Activated gamma-delta T cell treated with Interleukin-2 at 50 U/mL for 16 hours (primary cell): ENCODE measurements around the gene DMD.

Experiments used
- DNase-seq: peaks from one replicate; pipeline ENCODE4 v3.0.0-alpha.2; 2020

The DMD gene

DNA sequence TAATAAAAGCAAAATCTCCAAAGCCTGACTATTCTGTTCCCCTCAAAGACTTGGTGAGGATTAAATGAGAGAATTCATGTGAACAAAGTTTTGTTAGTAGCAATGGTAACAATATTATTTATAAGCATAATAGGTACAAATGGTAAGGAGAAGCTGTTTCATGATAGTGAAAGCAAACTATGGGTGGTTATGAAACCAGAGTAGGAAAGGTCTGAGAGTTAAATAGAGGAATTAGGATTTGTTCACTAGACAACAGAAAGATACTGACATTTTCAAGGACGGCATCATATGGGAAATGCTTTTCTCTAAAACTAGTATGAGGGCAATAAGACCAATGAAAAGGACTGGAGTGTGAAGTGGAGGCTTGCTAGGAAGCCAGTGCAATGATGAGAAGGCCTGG, 2010.9 kb downstream of the DMD start:
- no peak for DNase-seq

- DNase-seq = no peak
Measured at GRCh38 chrX:31199840-31200114, 2011.6 kb downstream of the DMD start.

GRCh38 chrX:31199056-31199839, 2012.1 kb downstream of the DMD start:
- DNase-seq = no peak

DNA sequence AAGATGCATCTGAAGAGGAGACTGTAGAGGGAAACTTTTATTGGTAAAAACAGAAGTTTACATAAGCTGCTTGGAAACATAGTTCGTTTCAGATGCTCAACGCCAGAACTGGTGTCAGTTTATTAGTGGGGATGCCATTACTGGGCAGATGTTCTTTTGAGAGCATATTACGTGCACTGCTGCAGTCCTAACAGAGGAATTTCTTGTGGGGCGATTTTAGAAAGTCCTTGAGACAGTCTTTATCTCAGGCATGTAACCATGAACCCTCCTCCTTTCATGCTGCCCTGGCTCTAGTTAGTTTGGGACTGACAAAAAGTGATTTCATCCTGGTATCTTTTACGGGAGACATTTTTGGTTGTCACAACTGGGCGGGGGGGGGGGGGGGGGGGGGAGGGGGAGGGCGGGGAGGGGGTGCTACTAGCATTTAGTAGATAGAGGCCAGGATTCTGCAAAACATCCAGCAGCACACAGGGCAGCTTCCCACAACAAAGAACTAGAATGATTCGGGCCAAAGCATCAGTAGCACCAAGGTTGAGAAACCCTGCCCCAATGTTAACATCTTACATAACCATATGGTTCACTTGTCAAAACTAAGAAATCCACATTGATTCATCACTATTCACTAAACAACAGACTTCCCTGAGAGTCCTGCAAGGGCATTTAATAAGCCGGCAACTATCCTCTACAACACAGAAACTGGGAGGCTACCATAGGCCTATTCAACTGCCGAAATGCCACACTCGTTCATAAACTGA, 2021.0 kb downstream of the DMD start:
- DNase-seq = no peak

DNA sequence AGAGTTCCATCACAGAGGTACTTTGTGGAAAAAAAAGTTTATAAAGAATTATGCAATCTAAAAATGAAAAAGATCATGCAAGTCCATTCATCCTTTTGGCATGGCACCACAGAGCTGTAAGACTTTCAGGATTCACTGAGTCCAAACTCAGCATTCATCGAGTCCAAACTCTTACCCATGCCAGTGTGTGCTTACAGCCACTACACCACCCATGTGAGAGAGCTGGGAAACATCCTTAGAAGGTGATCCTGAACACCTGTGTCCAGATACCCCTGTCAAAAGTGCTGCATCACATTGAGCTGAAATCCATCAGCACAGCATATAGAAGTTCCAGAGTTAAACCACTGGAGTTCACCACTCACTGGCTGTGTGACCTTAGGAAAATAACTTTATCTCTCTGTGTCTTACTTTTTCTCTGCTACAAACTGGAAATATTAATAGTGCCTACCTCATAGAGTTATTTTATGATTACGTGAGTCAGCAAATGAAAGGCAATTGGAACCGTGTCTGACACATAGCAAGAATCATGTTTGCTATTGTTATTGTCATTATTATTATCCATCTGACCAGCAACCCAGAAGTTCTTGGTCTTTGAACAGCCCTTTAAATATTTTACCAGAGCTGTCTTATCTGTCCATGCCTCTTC, 2024.5 kb downstream of the DMD start:
- DNase-seq = no peak

- no peak for DNase-seq
Measured at GRCh38 chrX:31185884-31186283, 2025.5 kb downstream of the DMD start.

DNA sequence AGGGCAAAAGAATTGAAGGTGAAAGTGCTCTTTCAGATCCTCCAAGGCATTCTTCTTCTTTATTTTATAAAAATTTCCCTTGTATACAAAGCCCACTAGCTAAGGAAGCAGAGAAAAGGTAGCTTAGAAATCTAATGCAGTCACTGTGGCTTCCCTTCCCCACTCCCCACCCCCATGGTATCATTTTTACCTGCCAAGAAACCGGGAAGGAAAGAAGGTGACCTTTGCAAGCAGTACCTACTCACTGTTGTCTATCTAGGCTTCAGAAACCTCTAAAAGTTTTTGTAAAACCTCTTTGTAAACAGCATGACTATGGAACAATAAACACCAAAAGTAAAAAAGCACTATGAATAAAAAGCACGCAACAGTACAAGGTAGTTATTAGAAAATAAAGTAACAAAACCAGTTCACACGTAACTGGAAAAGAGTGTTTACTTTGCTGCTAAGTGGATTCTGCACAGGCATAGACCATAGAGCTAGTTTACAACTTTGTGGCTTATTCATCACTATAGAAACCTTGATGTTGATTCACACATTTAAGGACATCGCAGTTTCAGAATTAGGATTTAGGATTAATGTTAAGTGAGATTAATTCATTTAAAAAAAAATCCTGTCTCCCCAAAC, 2029.9 kb downstream of the DMD start:
- no peak for DNase-seq

DNA sequence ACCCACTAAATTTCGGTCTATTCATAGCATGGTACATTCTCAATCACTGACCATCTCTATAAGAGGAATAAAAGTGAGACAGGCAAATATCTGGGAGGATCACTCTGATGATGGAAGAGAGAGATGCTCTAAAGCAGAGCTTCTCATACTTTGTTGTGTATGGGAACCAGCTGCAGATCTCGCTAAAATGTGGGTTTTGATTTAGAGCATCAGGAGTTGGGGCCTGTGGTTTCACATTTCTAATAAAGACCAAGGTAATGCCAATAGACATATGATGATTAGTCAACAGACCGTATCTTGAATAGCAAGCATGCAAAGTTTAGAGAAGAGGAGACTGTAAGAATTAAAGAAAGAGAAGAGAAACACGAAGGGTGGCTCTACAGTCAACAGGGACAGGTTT, 2032.1 kb downstream of the DMD start:
- DNase-seq = no peak

DNA sequence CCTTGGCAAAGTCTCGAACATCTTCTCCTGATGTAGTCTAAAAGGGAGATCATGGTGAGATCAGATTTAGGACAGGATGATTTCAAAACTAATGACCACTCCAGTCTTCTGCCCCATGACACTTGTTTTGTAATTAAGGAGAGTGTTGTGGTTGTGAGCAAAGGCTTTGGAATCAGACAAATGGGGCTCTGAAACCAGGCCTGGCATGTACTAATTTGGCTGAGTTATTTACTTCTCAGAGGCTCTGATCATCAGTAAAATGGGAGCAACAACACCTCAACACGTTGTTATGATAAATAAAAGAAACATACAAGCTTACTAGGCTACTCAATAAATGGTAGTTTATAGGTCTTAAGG, 2032.6 kb downstream of the DMD start:
- no peak for DNase-seq

GRCh38 chrX:31178064-31178768, 2033.1 kb downstream of the DMD start:
- no peak for DNase-seq

DNA sequence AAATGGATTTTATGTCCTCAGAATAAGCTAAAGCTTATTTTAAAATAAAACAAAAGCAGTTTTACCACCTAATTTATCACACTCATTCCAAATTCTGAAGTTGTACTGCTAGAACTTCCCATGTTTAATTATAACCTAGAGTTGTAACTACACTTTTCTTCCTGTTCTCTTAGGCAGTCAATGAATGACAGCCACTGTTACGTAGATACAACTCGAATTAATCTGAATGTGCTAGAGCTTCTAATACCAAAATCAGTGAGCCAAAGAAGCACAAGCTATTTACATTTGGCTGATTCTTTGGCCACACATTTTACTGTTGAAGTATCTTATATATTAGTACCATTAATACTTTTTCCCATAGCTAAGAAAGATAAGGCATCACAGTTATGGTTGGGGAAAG, 2040.6 kb downstream of the DMD start:
- DNase-seq = no peak

DNA sequence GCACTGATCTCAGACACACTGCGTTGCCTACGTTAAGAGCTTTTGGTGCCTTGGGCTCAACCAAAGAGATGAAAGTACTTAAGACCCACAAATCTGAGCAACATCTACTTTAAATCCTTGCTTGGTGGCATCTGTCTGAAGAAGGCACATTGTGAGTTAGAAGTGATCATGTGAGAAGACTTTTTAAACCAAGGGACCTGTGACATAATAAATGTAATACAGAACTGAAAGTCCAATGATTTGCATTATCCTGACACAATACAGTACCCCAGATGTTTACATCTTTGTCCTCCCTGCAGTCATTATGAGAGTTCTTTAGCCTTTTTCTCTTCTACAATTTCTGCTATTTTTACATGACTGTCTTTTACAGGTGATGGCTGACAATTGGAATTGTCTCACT, 2042.8 kb downstream of the DMD start:
- no peak for DNase-seq

DNA sequence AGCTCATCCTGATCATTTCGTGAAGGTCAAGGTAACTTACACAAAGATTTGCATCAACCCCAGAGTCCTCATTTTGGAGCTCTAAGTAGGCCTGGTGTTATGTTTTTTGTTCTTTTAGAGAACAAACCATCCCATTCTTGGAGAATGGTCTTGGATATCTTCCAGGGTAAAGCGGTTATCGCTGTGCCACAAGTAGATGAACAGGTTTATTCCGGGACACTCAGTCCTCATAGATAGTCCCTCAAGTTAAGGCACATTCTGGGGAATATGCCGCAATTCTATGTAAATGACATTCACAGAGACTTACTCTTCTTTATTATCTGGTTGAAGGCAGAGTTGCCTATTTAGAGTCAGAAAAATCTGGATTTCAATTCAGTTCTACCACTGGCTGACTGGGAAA, 2044.5 kb downstream of the DMD start:
- no peak for DNase-seq

DNA sequence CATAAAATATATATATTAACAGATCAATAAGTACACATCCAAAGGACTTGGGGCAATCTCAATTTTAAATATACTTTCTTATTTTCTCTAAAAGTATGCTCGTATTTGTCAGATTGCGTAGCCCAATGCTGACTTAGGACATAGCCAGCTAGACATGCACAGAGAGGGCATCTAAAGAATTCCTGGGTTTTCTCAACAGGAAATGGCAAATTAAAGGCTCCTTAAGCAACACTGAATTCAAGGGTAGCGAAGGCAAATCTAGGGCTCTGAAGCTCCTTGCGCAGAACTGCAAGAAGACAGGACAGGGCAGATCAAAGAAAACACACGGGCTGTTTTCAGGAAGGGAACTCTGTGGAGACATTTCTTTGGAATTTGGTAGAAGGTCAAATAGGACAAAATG, 2044.9 kb downstream of the DMD start:
- no peak for DNase-seq

DNA sequence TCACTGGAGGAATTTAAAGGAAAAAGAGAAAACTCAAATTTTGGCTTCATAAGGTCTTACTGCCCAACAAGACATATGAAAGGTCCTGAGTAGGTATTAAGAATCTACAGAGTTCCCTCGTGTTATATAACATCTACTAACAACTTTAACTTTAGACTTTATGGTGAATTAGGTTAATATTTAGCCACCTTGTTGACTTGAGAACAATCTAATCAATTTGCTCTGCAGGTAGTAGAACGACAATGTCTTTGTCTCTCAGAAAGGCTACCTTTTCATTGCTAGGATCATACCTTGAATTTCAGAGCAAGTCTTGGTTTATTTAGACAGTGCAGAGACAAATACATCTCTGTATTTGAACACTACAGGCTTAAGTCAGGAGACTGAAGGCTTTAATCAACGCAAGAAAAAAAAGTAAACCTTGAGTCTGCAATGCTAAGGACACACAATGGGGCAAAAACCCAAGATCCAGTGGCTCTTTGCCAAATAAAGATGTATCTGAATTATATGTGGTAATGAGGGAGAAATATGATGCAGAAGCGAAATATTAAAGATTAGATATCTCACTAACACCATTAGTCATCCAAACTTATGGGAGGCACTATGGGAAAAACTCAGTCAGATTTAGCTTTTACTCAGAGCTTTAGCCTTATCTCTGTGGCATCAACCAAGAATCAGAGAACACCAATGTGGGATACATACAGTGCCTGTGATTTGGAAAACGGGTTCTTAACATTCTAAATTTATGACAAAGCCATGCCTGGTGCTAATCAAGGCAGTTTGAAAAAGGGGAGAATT, 2045.9 kb downstream of the DMD start:
- DNase-seq = no peak

GRCh38 chrX:31154946-31155345, 2056.4 kb downstream of the DMD start:
- no peak for DNase-seq

- DNase-seq = no peak
Measured at GRCh38 chrX:31153475-31154047, 2057.8 kb downstream of the DMD start.

DNA sequence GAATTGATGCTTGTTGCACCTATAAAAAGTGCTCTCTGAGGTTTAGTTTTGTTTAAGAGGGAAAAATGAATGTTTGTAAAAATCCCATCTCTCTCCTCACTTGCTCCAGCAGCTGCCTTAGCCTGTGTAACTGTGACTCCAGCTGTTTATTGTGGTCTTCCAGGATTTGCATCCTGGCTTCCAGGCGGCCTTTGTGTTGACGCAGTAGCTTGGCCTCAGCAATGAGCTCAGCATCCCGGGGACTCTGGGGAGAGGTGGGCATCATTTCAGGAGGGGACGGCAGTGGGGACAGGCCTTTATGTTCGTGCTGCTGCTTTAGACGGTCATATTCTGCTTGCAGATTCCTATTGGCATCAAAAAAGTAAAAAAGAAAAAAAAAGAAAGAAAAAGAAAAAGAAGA, 2064.2 kb downstream of the DMD start:
- no peak for DNase-seq

DNA sequence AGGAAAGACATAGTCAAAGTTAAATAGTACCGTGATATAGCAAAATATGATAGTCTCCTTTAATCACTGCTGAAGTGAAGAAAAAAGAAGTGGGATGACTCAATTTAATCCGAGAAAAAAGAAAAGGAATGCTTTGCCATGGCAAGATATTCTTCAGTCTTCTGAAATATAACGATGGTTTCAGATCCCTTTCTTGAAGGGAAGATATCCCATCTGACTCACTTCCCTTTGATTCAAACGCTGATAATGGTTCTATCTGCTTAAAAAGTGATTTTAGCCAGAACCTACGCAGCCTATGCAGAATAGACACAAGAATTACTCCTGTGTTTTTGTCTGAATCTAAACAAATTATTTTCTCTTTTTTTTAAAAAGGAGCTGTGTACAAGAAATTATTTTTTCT, 2071.4 kb downstream of the DMD start:
- no peak for DNase-seq

- DNase-seq = no peak
Measured at GRCh38 chrX:31138124-31138523, 2073.2 kb downstream of the DMD start.

DNA sequence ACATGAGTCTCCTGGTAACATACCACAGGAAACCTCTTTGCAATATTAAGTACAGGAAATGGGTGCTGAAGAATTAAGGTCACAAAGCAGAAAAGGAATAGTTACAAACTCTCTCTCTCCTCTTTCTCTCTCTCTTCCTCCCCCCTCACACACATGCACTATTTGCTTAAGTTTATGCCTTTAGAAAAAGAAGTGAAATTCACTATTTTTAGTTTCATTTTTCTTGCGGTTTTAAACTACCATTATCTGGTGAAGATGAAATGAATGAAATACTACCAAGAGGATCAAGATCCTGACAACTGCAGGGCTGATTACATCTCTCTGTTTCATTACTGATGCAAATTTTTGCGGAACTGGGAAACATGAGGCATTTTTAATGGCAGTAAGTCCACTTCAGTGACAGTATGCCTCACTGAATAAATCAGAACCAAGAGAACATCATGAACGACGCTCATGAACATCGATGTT, 2075.2 kb downstream of the DMD start:
- no peak for DNase-seq

GRCh38 chrX:31132821-31133241, 2078.5 kb downstream of the DMD start:
- DNase-seq = no peak
